Panc1 (cell line): ENCODE results near the gene C16orf74.

ENCODE experiments used
- POLR2AphosphoS5 ChIP-seq: IDR thresholded peaks from 2 replicates; pipeline ENCODE4 v1.6.1; 2012; ENCODE audit warnings: mild to moderate bottlenecking, low read depth, low read length, moderate library complexity
- REST ChIP-seq, 2 experiments: IDR thresholded peaks; 2 replicates each; pipeline ENCODE4 v1.6.1; 2011 to 2012; ENCODE audit warnings: low read depth in 2 of 2, control low read depth in 1 of 2, low read length in 1 of 2, mild to moderate bottlenecking in 1 of 2, moderate library complexity in 1 of 2; ENCODE audit not compliant: insufficient read depth in 1 of 2
- SIN3A ChIP-seq: IDR thresholded peaks from 2 replicates; pipeline ENCODE4 v1.6.1; 2012; ENCODE audit warnings: low read depth, mild to moderate bottlenecking, low read length, moderate library complexity, borderline replicate concordance; ENCODE audit not compliant: insufficient read depth
- TCF7L2 ChIP-seq: IDR thresholded peaks from 2 replicates; pipeline ENCODE4 v1.6.1; 2011; ENCODE audit warnings: mild to moderate bottlenecking, low read depth, low read length, inconsistent platforms
- TF ChIP-seq, protein P1 (sequence below): fragments of 450-650 bp; IDR thresholded peaks from 2 replicates; pipeline ENCODE4 v1.5.1; 2017; ENCODE audit warnings: mild to moderate bottlenecking

DNA sequence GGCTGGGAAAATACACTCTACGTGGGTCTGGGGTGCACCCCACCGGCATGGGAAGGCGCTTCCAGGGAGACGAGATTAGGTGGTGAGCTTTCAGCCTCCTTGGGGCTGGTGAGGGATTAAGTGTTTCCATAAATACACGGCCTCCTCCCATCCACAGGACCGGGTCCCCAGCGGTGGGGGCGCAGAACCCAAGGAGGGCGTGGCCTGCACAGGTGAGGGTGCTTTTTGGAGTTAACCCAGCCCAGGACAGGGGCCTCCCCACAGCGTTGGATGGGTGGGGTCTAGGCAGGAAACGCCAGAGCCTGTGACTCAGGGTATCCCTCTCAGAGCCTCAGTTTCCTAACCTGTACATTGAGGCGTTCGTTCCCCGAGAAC, 1.1 kb downstream of the C16orf74 start:
- TF ChIP-seq, protein P1, sequence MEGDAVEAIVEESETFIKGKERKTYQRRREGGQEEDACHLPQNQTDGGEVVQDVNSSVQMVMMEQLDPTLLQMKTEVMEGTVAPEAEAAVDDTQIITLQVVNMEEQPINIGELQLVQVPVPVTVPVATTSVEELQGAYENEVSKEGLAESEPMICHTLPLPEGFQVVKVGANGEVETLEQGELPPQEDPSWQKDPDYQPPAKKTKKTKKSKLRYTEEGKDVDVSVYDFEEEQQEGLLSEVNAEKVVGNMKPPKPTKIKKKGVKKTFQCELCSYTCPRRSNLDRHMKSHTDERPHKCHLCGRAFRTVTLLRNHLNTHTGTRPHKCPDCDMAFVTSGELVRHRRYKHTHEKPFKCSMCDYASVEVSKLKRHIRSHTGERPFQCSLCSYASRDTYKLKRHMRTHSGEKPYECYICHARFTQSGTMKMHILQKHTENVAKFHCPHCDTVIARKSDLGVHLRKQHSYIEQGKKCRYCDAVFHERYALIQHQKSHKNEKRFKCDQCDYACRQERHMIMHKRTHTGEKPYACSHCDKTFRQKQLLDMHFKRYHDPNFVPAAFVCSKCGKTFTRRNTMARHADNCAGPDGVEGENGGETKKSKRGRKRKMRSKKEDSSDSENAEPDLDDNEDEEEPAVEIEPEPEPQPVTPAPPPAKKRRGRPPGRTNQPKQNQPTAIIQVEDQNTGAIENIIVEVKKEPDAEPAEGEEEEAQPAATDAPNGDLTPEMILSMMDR: no peak
- TF ChIP-seq REST (IDR thresholded peaks at IDR 0.05; ENCODE audit: insufficient read depth in 1 of 2, low read depth in 2 of 2, low read length in 1 of 2) (no peak), SIN3A (no peak), POLR2AphosphoS5 (no peak), TCF7L2 (no peak)
